Neural progenitor cell (in vitro differentiated cells): ENCODE data around the gene FAM234A. TPM values are rescaled to one million over a fixed set of nuclear protein-coding genes. Genes with fewer than 3 reads are reported as not detected.
"Not testable (repeated sequence)": the region's sequence is repeated elsewhere in the genome, so short reads cannot be mapped to it uniquely, and the experiment has no call there.

Source experiments
- DNase-seq: peaks from one replicate; pipeline ENCODE4 v3.0.0-alpha.2; 2016; ENCODE audit warnings: low spot score
- H2AFZ ChIP-seq: fragments of 200-600 bp; sonication (generic); replicated peaks from 2 replicates; pipeline ENCODE4 v1.6.1; 2016; ENCODE audit warnings: antibody characterized with exemption
- H3F3A ChIP-seq: fragments of 200-600 bp; sonication (generic); 2 replicates; pipeline ENCODE4 v1.6.1; 2016; ENCODE audit warnings: antibody characterized with exemption, low read depth
- H3K27ac ChIP-seq: fragments of 200-600 bp; sonication (generic); 2 replicates; pipeline ENCODE4 v1.5.1; 2016; ENCODE audit warnings: mild to moderate bottlenecking
- H3K27me3 ChIP-seq: fragments of 200-600 bp; sonication (generic); 2 replicates; pipeline ENCODE4 v1.6.1; 2016; ENCODE audit warnings: mild to moderate bottlenecking, moderate library complexity
- H3K36me3 ChIP-seq: fragments of 200-600 bp; sonication (generic); 2 replicates; pipeline ENCODE4 v1.5.1; 2016
- H3K4me1 ChIP-seq: fragments of 200-600 bp; sonication (generic); 2 replicates; pipeline ENCODE4 v1.6.1; 2016; ENCODE audit warnings: mixed run types
- H3K4me2 ChIP-seq: fragments of 200-600 bp; sonication (generic); 2 replicates; pipeline ENCODE4 v1.6.1; 2016
- H3K4me3 ChIP-seq: fragments of 200-600 bp; sonication (generic); 2 replicates; pipeline ENCODE4 v1.5.1; 2016
- H3K79me2 ChIP-seq: fragments of 200-600 bp; sonication (generic); 2 replicates; pipeline ENCODE4 v1.6.1; 2016; ENCODE audit warnings: low read depth
- H3K9ac ChIP-seq: fragments of 200-600 bp; sonication (generic); 2 replicates; pipeline ENCODE4 v1.6.1; 2016
- H3K9me3 ChIP-seq: fragments of 200-600 bp; sonication (generic); 2 replicates; pipeline ENCODE4 v1.5.1; 2016; ENCODE audit warnings: low read depth
- H4K20me1 ChIP-seq: fragments of 200-600 bp; sonication (generic); 2 replicates; pipeline ENCODE4 v1.6.1; 2016; ENCODE audit warnings: low read depth
- H3K27ac Mint-ChIP-seq: 3 replicates; pipeline ENCODE4 v1.8.0; 2021; ENCODE audit warnings: mixed read lengths
- H3K27me3 Mint-ChIP-seq: 2 replicates; pipeline ENCODE4 v1.8.0; 2022; ENCODE audit warnings: low read depth, mild to moderate bottlenecking, inconsistent platforms, moderate library complexity, mixed read lengths; ENCODE audit not compliant: insufficient read depth
- H3K36me3 Mint-ChIP-seq: 3 replicates; pipeline ENCODE4 v1.8.0; 2021; ENCODE audit warnings: mixed read lengths
- H3K4me1 Mint-ChIP-seq: 3 replicates; pipeline ENCODE4 v1.8.0; 2021; ENCODE audit warnings: mixed read lengths
- H3K4me3 Mint-ChIP-seq: 3 replicates; pipeline ENCODE4 v1.8.0; 2021; ENCODE audit warnings: mild to moderate bottlenecking, moderate library complexity, mixed read lengths
- H3K9me3 Mint-ChIP-seq: 3 replicates; pipeline ENCODE4 v1.8.0; 2020; ENCODE audit warnings: mixed read lengths
- CTCF ChIP-seq: fragments of 200-600 bp; sonication (generic); IDR thresholded peaks from 2 replicates; pipeline ENCODE4 v1.5.1; 2017; ENCODE audit warnings: antibody characterized with exemption, mild to moderate bottlenecking
- EZH2 ChIP-seq: fragments of 200-600 bp; sonication (generic); IDR thresholded peaks from 2 replicates; pipeline ENCODE4 v1.6.1; 2017; ENCODE audit warnings: antibody characterized with exemption, mild to moderate bottlenecking, moderate library complexity
- EZH2phosphoT487 ChIP-seq: fragments of 200-600 bp; sonication (generic); IDR thresholded peaks from 2 replicates; pipeline ENCODE4 v1.6.1; 2017; ENCODE audit warnings: antibody characterized with exemption
- total RNA-seq: library from RNA; depleted of rRNA; stranded (reverse); fragments of >200 nt; gene quantifications from 2 replicates; pipeline ENCODE4 v1.2.3, GENCODE V29; 2015; ENCODE audit warnings: low replicate concordance

Gene FAM234A
- total RNA-seq, 1 donor from 2014 or later = 115 TPM

GRCh38 chr16:228852-229730 lies 5.5 kb upstream of the FAM234A start, which contains the start of gene LUC7L:
TSS of gene LUC7L (minus strand) at chr16:229449. CDS start at chr16:229339, 110 bp downstream.
- H3K27ac Mint-ChIP-seq = peak within 1 kb of the TSS; percentile 87
- H3K4me1 ChIP-seq = peaks cover 12% of the 10 kb centered on the region
- peak within 1 kb of the TSS; percentile 97 for H3K4me2 ChIP-seq

GRCh38 chr16:229731-230281 lies 4.8 kb upstream of the FAM234A start:
- Mint-ChIP-seq H3K27ac (no peak overlapping the region), H3K4me1 (peaks cover 18% of the 10 kb centered on the region), H3K27me3 (peaks cover 2% of the 10 kb centered on the region), H3K9me3 (no peaks in the 10 kb centered on the region), H3K4me3 (peak overlapping the region; percentile 97), H3K36me3 (peaks cover 18% of the 10 kb centered on the region)
- H4K20me1 ChIP-seq = peaks cover 38% of the 10 kb centered on the region
- no peaks in the 10 kb centered on the region for H3K9me3 ChIP-seq
- no peaks in the 10 kb centered on the region for H3K27me3 ChIP-seq
- H2AFZ ChIP-seq = no peak overlapping the region
- no peak overlapping the region for H3K27ac ChIP-seq
- peaks cover 12% of the 10 kb centered on the region for H3K4me1 ChIP-seq
- H3K79me2 ChIP-seq = peaks cover 43% of the 10 kb centered on the region
- peak overlapping the region; percentile 88 for H3K4me3 ChIP-seq
- DNase-seq = no peak
- peaks cover 20% of the 10 kb centered on the region for H3F3A ChIP-seq
- peak overlapping the region; percentile 97 for H3K4me2 ChIP-seq
- peaks cover 20% of the 10 kb centered on the region for H3K36me3 ChIP-seq
- TF ChIP-seq EZH2 = no peak
- no peak for TF ChIP-seq CTCF
- no peak for TF ChIP-seq EZH2phosphoT487
- H3K9ac ChIP-seq = no peak overlapping the region

More at GRCh38 chr16:228852-229730, 5.5 kb upstream of the FAM234A start, which contains the start of gene LUC7L:
- Histone ChIP-seq H3K27me3 (no peaks in the 10 kb centered on the region), H3K9me3 (no peaks in the 10 kb centered on the region), H2AFZ (peak within 1 kb of the TSS; percentile 30), H3K36me3 (peaks cover 20% of the 10 kb centered on the region), H3F3A (peaks cover 14% of the 10 kb centered on the region), H4K20me1 (peaks cover 46% of the 10 kb centered on the region), H3K4me3 (peak within 1 kb of the TSS; percentile 88), H3K79me2 (peaks cover 50% of the 10 kb centered on the region), H3K9ac (peak within 1 kb of the TSS; percentile 95), H3K27ac (peak within 1 kb of the TSS; percentile 94)
- Mint-ChIP-seq H3K36me3 (peaks cover 18% of the 10 kb centered on the region), H3K9me3 (no peaks in the 10 kb centered on the region), H3K4me1 (peaks cover 18% of the 10 kb centered on the region), H3K27me3 (no peaks in the 10 kb centered on the region), H3K4me3 (peak within 1 kb of the TSS; percentile 97)
- DNase-seq = peak; percentile 97
- TF ChIP-seq EZH2 (no peak), EZH2phosphoT487 (no peak), CTCF (no peak)

GRCh38 chr16:230351-230750 lies 4.3 kb upstream of the FAM234A start:
- H3K79me2 ChIP-seq = peaks cover 38% of the 10 kb centered on the region
- not testable (repeated sequence) for H3K4me3 ChIP-seq, H3K9me3 ChIP-seq, H3K4me3 Mint-ChIP-seq, H3K27ac ChIP-seq, H3K27me3 Mint-ChIP-seq, H3K27me3 ChIP-seq, H3K9me3 Mint-ChIP-seq, H2AFZ ChIP-seq, H3K9ac ChIP-seq, H3K27ac Mint-ChIP-seq, DNase-seq, H3K4me2 ChIP-seq
- peaks cover 12% of the 10 kb centered on the region for H3K4me1 ChIP-seq
- H3K36me3 ChIP-seq = peaks cover 20% of the 10 kb centered on the region
- H4K20me1 ChIP-seq = peaks cover 34% of the 10 kb centered on the region
- Mint-ChIP-seq H3K4me1 (peaks cover 22% of the 10 kb centered on the region), H3K36me3 (peaks cover 18% of the 10 kb centered on the region)
- peaks cover 25% of the 10 kb centered on the region for H3F3A ChIP-seq
